MM.1S (cell line): ENCODE measurements around the gene SIGLEC14.

Source experiments
- DNase-seq: peaks from one replicate; pipeline ENCODE4 v3.0.0-alpha.2; 2015
- H2AFZ ChIP-seq: fragments of 300-600 bp; sonication (generic); 2 replicates; pipeline ENCODE4 v1.6.0; 2016; ENCODE audit warnings: antibody characterized with exemption, low read length
- H3F3A ChIP-seq: fragments of 300-600 bp; sonication (generic); 2 replicates; pipeline ENCODE4 v1.6.1; 2016; ENCODE audit warnings: mild to moderate bottlenecking, antibody characterized with exemption, low read length, moderate library complexity, mixed read lengths; ENCODE audit not compliant: insufficient read depth
- H3K27ac ChIP-seq: fragments of 300-600 bp; sonication (generic); 2 replicates; pipeline ENCODE4 v1.5.1; 2016; ENCODE audit warnings: mild to moderate bottlenecking, low read length
- H3K27me3 ChIP-seq: fragments of 300-600 bp; sonication (generic); replicated peaks from 2 replicates; pipeline ENCODE4 v1.6.0; 2016; ENCODE audit warnings: low read length; ENCODE audit not compliant: insufficient read depth
- H3K36me3 ChIP-seq: fragments of 300-600 bp; sonication (generic); replicated peaks from 2 replicates; pipeline ENCODE4 v1.6.1; 2016; ENCODE audit warnings: mild to moderate bottlenecking, low read length, mixed read lengths; ENCODE audit not compliant: insufficient read depth
- H3K4me1 ChIP-seq: fragments of 300-600 bp; sonication (generic); 2 replicates; pipeline ENCODE4 v1.6.1; 2016; ENCODE audit warnings: low read length, mixed read lengths
- H3K4me2 ChIP-seq: fragments of 300-600 bp; sonication (generic); 2 replicates; pipeline ENCODE4 v1.6.0; 2016; ENCODE audit warnings: low read depth, low read length
- H3K4me3 ChIP-seq: fragments of 300-600 bp; sonication (generic); 2 replicates; pipeline ENCODE4 v1.5.1; 2016; ENCODE audit warnings: low read length, mixed read lengths
- H3K79me2 ChIP-seq: fragments of 300-600 bp; sonication (generic); 2 replicates; pipeline ENCODE4 v1.6.1; 2016; ENCODE audit warnings: mixed run types, low read length, mixed read lengths
- H3K9ac ChIP-seq: fragments of 300-600 bp; sonication (generic); 2 replicates; pipeline ENCODE4 v1.6.1; 2016; ENCODE audit warnings: low read length, mixed read lengths
- H3K9me2 ChIP-seq: fragments of 300-600 bp; sonication (generic); replicated peaks from 2 replicates; pipeline ENCODE4 v1.6.1; 2016; ENCODE audit warnings: mild to moderate bottlenecking, low read length, mixed read lengths; ENCODE audit not compliant: insufficient read depth
- H3K9me3 ChIP-seq: fragments of 300-600 bp; sonication (generic); replicated peaks from 2 replicates; pipeline ENCODE4 v1.6.1; 2016; ENCODE audit warnings: mild to moderate bottlenecking, low read length, mixed read lengths; ENCODE audit not compliant: insufficient read depth
- H4K20me1 ChIP-seq: fragments of 300-600 bp; sonication (generic); 2 replicates; pipeline ENCODE4 v1.6.1; 2016; ENCODE audit warnings: mild to moderate bottlenecking, low read length, moderate library complexity, mixed read lengths; ENCODE audit not compliant: insufficient read depth
- EZH2 ChIP-seq: fragments of 300-600 bp; sonication (generic); optimal IDR thresholded peaks from 2 replicates; pipeline ENCODE3; 2017; ENCODE audit warnings: low read depth, mild to moderate bottlenecking, antibody characterized with exemption, low read length, mixed read lengths
- EZH2phosphoT487 ChIP-seq: fragments of 300-600 bp; sonication (generic); IDR thresholded peaks from 2 replicates; pipeline ENCODE4 v1.6.1; 2018; ENCODE audit warnings: antibody characterized with exemption, low read length
- TF ChIP-seq, protein P1 (sequence below): fragments of 300-600 bp; sonication (generic); IDR thresholded peaks from 2 replicates; pipeline ENCODE4 v1.5.1; 2016; ENCODE audit warnings: antibody characterized with exemption, low read length, mixed read lengths

The SIGLEC14 gene

DNA sequence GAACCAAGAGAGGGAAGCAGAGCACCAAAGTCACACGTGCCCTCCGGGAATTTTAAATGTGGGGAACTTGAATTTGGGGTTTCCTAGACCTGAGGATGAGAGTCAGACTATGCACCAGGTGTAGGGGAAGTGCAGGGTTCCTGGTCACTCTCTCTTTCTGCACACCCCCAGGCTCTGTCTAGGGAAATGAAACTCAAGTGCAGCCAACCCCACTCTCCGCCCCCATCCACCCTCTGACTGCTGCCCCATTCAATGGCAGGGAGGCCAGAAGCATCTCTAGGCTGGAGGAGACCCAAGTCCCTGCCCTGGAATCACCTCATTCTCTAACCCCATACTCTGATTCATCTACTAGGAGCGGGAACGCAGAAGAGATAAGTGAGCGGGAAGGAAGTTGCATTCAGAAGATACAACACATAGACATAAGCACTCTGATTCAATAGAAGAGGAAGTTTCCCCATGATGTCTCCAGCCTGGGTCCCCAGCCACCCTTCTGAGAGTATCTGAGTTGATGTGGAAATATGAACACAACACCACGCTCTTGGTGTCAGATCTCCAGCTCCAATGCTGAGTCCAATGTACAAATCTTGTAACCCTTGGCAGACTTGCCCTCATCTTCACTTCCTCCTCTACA, 4.7 kb upstream of the SIGLEC14 start:
- no peaks in the 10 kb centered on the region for H3F3A ChIP-seq
- no peak overlapping the region for H3K4me2 ChIP-seq
- no peaks in the 10 kb centered on the region; the same call in 1 of the 2 replicates for H3K27me3 ChIP-seq
- H3K4me3 ChIP-seq, result no peak overlapping the region
- no peak overlapping the region for H2AFZ ChIP-seq
- no peak overlapping the region for H3K9ac ChIP-seq
- DNase-seq, result no peak
- no peaks in the 10 kb centered on the region for H3K4me1 ChIP-seq
- no peaks in the 10 kb centered on the region for H4K20me1 ChIP-seq
- H3K9me3 ChIP-seq, result no peaks in the 10 kb centered on the region
- H3K27ac ChIP-seq, result no peak overlapping the region
- H3K36me3 ChIP-seq, result no peaks in the 10 kb centered on the region
- H3K9me2 ChIP-seq, result no peaks in the 10 kb centered on the region
- H3K79me2 ChIP-seq, result no peaks in the 10 kb centered on the region
- no peak for TF ChIP-seq EZH2
- TF ChIP-seq, protein P1, sequence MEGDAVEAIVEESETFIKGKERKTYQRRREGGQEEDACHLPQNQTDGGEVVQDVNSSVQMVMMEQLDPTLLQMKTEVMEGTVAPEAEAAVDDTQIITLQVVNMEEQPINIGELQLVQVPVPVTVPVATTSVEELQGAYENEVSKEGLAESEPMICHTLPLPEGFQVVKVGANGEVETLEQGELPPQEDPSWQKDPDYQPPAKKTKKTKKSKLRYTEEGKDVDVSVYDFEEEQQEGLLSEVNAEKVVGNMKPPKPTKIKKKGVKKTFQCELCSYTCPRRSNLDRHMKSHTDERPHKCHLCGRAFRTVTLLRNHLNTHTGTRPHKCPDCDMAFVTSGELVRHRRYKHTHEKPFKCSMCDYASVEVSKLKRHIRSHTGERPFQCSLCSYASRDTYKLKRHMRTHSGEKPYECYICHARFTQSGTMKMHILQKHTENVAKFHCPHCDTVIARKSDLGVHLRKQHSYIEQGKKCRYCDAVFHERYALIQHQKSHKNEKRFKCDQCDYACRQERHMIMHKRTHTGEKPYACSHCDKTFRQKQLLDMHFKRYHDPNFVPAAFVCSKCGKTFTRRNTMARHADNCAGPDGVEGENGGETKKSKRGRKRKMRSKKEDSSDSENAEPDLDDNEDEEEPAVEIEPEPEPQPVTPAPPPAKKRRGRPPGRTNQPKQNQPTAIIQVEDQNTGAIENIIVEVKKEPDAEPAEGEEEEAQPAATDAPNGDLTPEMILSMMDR, result no peak
- no peak for TF ChIP-seq EZH2phosphoT487

DNA sequence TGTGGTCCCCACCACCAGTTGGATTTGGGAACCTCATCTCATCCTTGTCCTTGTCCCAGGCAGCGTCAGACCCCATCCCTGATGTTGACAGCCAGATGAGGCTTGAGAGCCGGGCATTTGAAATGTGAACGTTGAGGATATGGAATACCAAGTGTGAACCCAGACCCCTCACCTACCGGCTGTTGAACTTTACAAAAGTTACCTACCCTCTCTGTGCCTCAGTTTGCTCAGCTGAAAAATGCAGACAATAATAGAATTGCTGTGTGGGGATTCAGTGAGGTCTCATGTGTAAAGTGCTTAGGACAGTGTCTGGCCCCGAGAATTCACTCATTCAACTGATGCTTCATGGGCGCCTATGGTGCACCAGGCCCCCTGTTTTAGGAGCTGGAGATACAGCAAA, 693 bp upstream of the SIGLEC14 start:
- no peak overlapping the region for H3K9ac ChIP-seq
- H3K9me3 ChIP-seq, result no peaks in the 10 kb centered on the region
- no peaks in the 10 kb centered on the region for H3F3A ChIP-seq
- no peaks in the 10 kb centered on the region for H3K4me1 ChIP-seq
- TF ChIP-seq EZH2 (no peak), EZH2phosphoT487 (no peak)
- TF ChIP-seq, protein P1, result no peak
- no peak overlapping the region for H2AFZ ChIP-seq
- H3K79me2 ChIP-seq, result no peaks in the 10 kb centered on the region
- no peaks in the 10 kb centered on the region for H4K20me1 ChIP-seq
- no peak overlapping the region for H3K27ac ChIP-seq
- no peak overlapping the region for H3K4me2 ChIP-seq
- no peaks in the 10 kb centered on the region for H3K36me3 ChIP-seq
- DNase-seq, result no peak
- no peaks in the 10 kb centered on the region; the same call in 1 of the 2 replicates for H3K27me3 ChIP-seq
- H3K4me3 ChIP-seq, result no peak overlapping the region
- no peaks in the 10 kb centered on the region for H3K9me2 ChIP-seq

DNA sequence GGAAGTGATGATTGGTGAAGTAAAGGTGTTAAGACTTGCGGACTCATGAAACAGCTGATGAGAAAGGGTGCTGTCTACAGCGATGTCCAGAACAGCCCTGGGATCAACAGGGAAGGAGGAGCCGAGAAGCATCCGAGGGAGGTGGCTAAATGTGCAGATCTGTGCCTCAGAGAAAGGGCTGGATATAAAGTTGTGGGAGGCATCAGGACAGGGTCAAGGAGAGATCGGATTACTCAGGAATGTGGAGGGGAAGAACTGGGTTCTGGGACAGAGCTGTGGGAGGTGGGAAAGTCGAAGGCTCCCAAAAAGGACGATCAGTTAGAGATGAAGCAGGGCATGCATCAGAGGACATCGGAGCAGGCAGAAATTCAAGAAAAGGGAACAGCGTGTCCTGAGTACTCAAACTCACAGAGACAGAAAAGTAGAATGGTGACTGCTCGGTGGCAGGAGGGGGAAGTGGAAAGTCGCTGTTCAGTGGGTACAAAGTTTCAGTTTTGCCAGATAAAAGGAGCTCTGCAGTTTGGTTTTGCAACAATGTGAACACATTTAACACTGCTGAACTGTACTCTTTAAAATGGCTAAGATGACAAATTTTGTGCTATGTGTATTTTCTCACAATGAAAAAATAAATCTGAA, 1.9 kb downstream of the SIGLEC14 start:
- Histone ChIP-seq H3K27me3 (no peaks in the 10 kb centered on the region; the same call in 1 of the 2 replicates), H3K9me3 (no peaks in the 10 kb centered on the region), H3K9me2 (no peaks in the 10 kb centered on the region), H3K27ac (no peak overlapping the region), H3K79me2 (no peaks in the 10 kb centered on the region), H3K4me3 (no peak overlapping the region), H4K20me1 (no peaks in the 10 kb centered on the region), H3K4me1 (no peaks in the 10 kb centered on the region), H3K36me3 (no peaks in the 10 kb centered on the region), H3K4me2 (no peak overlapping the region), H3F3A (no peaks in the 10 kb centered on the region), H2AFZ (no peak overlapping the region), H3K9ac (no peak overlapping the region)
- TF ChIP-seq EZH2phosphoT487 (no peak), EZH2 (no peak)
- TF ChIP-seq, protein P1, result no peak
- no peak for DNase-seq
